SU-DHL-6 (cell line): ENCODE results near the gene HYDIN.

ENCODE experiments used
- CTCF ChIP-seq: fragments of 200-600 bp; sonication (generic); IDR thresholded peaks from one replicate; pipeline ENCODE4 v1.5.1; 2017; ENCODE audit warnings: antibody characterized with exemption, mild to moderate bottlenecking, low read length, moderate library complexity; ENCODE audit not compliant: insufficient read depth, poor library complexity, severe bottlenecking
- EZH2phosphoT487 ChIP-seq: fragments of 200-600 bp; sonication (generic), shearing (Covaris generic); conservative IDR thresholded peaks from 2 replicates; pipeline ENCODE4 v1.6.1; 2018; ENCODE audit warnings: mild to moderate bottlenecking, antibody characterized with exemption, low read length, moderate library complexity, mixed read lengths

GRCh38 chr16:70796301-70796700 lies 434.2 kb downstream of the HYDIN start:
- TF ChIP-seq CTCF (no peak), EZH2phosphoT487 (no peak)
